NCI-H82 treated with DMSO at 0.1 percent for 48 hours (cell line): ENCODE measurements around the gene SH3BP4.

Source experiments
- DNase-seq: peaks from one replicate; lab custom pipeline; 2025; ENCODE audit not compliant: unreplicated experiment; lab: John Stamatoyannopoulos, UW

SH3BP4 gene

GRCh38 chr2:234981197-234982095 is 29.6 kb downstream of the SH3BP4 start:
- DNase-seq = no peak

- DNase-seq = no peak
Measured at GRCh38 chr2:234982096-234982834, 30.4 kb downstream of the SH3BP4 start.

GRCh38 chr2:234983011-234983726 is 31.4 kb downstream of the SH3BP4 start:
- DNase-seq = no peak

- DNase-seq = no peak
Measured at GRCh38 chr2:234985608-234986245, 33.9 kb downstream of the SH3BP4 start.

- no peak for DNase-seq
Measured at GRCh38 chr2:234986390-234986789, 34.6 kb downstream of the SH3BP4 start.

- no peak for DNase-seq
Measured at GRCh38 chr2:234986876-234987720, 35.3 kb downstream of the SH3BP4 start.

- DNase-seq = no peak
Measured at GRCh38 chr2:234987754-234988153, 35.9 kb downstream of the SH3BP4 start.

- DNase-seq = no peak
Measured at GRCh38 chr2:234988491-234988890, 36.7 kb downstream of the SH3BP4 start.

- DNase-seq = no peak
Measured at GRCh38 chr2:234989183-234989701, 37.4 kb downstream of the SH3BP4 start.

- no peak for DNase-seq
Measured at GRCh38 chr2:234990300-234990699, 38.5 kb downstream of the SH3BP4 start.

- DNase-seq = no peak
Measured at GRCh38 chr2:234991290-234991689, 39.5 kb downstream of the SH3BP4 start.

- no peak for DNase-seq
Measured at GRCh38 chr2:234991793-234992192, 40.0 kb downstream of the SH3BP4 start.

GRCh38 chr2:234992196-234992595 is 40.4 kb downstream of the SH3BP4 start:
- no peak for DNase-seq

- no peak for DNase-seq
Measured at GRCh38 chr2:234992624-234993349, 41.0 kb downstream of the SH3BP4 start.

GRCh38 chr2:234993541-234993981 is 41.7 kb downstream of the SH3BP4 start:
- no peak for DNase-seq

GRCh38 chr2:234994438-234995321 is 42.9 kb downstream of the SH3BP4 start:
- DNase-seq = no peak

GRCh38 chr2:234995332-234996068 is 43.7 kb downstream of the SH3BP4 start:
- DNase-seq = no peak
